Fibroblast of gingiva (primary cell): Measurements from ENCODE around the gene SLC34A3.
A peak's percentile ranks its signal among the peaks of the same experiment; 100 is the strongest.
"Not testable (repeated sequence)": the region's sequence is repeated elsewhere in the genome, so short reads cannot be mapped to it uniquely, and the experiment has no call there.

Experiments
- DNase-seq: peaks from one replicate; pipeline ENCODE4 v3.0.0-alpha.2; 2011; ENCODE audit warnings: low read depth

The SLC34A3 gene

GRCh38 chr9:137241490-137242268, 11.0 kb downstream of the SLC34A3 start:
- peak; percentile 31 for DNase-seq

- no peak for DNase-seq
Observed at GRCh38 chr9:137242269-137243203, 11.8 kb downstream of the SLC34A3 start.

- DNase-seq, result not testable (repeated sequence)
Observed at GRCh38 chr9:137243266-137243625, 12.5 kb downstream of the SLC34A3 start.

- DNase-seq, result no peak
Observed at GRCh38 chr9:137243626-137244485, 13.2 kb downstream of the SLC34A3 start.

- no peak for DNase-seq
Observed at GRCh38 chr9:137244486-137245449, 14.1 kb downstream of the SLC34A3 start.

- DNase-seq, result no peak
Observed at GRCh38 chr9:137245450-137246421, 15.0 kb downstream of the SLC34A3 start.

GRCh38 chr9:137247135-137247915, 16.6 kb downstream of the SLC34A3 start:
- no peak for DNase-seq

GRCh38 chr9:137247916-137248175, 17.1 kb downstream of the SLC34A3 start:
- no peak for DNase-seq

- DNase-seq, result no peak
Observed at GRCh38 chr9:137250329-137251193, 19.9 kb downstream of the SLC34A3 start.

- DNase-seq, result no peak
Observed at GRCh38 chr9:137251194-137251461, 20.4 kb downstream of the SLC34A3 start, which contains the start of gene STPG3. Gene STPG3, plus strand, starts transcription at chr9:137251286. Its CDS starts 1 bp downstream, at chr9:137251287.

GRCh38 chr9:137251490-137252268, 21.0 kb downstream of the SLC34A3 start:
- no peak for DNase-seq

- no peak for DNase-seq
Observed at GRCh38 chr9:137252555-137253506, 22.1 kb downstream of the SLC34A3 start.

GRCh38 chr9:137253717-137254623, 23.3 kb downstream of the SLC34A3 start:
- DNase-seq, result no peak

- DNase-seq, result peak; percentile 84
Observed at GRCh38 chr9:137254624-137255447, 24.1 kb downstream of the SLC34A3 start, which contains the start of gene NELFB. Gene NELFB, plus strand, starts transcription at chr9:137255327.
